HG02852 (cell line): ENCODE results near the gene RPS15.

ENCODE experiments used
- ATAC-seq: cut with Tn5 transposase; IDR thresholded peaks from one replicate; pipeline ENCODE4 v1.9.1; 2021; ENCODE audit warnings: mild to moderate bottlenecking, moderate library complexity; ENCODE audit not compliant: unreplicated experiment

RPS15 gene

DNA sequence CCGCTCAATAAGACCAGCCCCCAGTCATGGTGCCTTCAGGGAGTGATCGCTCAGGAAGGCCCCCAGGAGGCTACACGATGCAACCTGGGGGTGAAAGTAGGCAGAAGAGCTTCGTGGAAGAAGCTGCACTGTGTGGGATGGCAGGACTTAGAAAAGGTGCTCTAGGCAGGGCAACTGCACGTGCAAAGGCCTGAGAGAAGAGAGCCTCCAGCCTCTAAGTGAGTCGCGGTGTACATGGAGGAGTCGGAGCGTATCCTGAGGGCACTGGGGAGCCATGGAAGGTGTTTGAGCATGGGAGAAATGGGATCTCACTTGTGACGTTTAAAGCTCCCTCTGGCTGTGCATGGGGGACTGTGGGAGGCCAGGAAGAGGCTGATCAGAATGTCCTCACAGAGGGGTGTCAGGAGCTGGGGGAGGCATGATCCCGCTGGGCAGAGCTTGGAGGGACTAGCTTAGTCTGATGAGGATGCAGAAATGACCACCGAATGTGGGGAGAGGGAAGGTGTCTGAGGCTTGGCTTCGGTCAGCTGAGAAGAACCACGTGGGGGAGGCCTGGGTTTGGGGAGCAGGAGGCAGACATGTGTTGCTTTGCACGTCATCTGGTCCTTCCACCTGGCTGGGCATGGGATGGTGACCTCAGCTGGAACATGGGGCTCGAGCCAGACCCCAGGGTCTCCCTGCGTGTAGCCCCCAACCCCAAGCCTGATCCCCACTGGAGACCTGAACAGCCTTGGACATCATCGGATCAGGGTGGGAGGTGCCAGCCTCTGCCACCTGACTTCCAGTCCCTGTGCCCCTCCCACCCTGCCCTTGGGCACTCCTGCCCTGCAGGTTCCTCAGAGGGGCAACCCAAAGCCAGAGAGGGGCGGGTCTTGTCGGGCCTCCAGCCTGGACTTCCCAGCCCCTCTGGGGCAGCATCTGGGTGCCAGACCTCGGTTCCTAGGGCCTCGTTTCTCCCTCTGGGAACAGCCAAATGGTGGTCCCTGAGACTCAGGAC lies 12.8 kb downstream of the RPS15 start:
- ATAC-seq = no peak

- ATAC-seq = no peak
These were observed 14.0 kb downstream of the RPS15 start for GRCh38 chr19:1451916-1452801.

DNA sequence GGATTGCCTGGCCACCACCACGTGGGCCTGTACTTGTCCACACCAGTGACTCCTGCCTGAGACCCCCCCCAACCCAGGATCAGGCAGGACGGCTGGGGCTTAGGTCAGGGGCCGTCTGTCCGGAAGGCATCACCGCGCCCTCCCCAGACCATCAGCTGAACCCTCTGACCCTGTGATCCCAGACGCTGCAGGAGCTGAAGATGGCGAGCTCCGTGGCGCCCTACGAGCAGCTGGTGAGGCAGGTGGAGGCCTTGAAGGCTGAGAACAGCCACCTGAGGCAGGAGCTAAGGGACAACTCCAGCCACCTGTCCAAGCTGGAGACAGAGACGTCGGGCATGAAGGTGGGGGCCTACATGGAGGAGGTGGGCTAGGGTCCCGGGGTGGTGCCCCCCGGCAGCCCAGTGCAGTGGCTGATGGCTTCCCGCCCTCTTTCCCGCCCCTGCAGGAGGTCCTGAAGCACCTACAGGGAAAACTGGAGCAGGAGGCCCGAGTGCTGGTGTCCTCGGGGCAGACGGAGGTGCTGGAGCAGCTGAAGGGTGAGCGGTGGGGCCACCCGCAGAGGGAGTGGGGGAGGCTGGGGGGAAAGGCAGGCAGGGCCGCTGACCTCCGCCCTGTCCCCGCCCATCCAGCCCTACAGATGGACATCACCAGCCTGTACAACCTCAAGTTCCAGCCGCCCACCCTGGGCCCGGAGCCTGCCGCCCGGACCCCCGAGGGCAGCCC lies 14.8 kb downstream of the RPS15 start:
- ATAC-seq = no peak

DNA sequence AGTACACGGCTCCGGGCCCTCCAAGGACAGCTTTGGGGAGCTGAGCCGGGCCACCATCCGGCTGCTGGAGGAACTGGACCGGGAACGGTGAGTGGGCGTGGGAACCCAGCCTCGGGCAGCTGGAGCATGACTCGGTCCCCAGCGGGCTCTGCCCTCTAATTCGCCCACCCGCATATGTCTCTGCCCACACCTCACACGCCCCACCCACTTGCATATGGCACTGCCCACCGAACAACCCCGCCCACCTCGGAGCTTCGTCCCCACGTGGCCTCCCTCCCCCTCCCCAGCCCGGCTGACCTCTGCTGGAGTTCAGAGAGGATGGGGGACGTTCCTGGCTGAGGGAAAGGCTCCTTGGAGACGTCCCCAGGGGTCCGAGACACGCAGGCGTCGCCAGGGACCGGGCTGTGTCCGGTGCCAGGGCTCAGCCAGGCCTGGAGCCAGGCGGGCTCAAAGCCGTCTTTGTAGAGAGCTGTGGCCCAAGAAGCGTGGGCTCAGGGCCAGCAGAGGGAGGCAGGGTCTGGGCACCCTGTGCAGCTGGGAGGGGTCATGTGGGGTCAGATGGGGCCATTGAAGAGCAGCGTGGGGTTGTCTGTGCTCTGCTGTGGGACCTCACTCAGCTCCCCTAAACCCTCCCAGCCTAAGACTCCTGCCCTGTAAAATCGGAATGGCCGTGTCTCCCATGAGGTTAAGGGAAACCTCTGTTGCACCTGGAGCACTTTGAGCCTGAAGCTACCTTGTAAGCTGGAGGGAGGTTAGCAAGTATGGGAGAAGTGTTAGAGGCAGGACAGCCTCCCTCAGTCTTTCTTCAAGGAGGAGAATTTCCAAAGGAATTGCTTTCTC lies 15.5 kb downstream of the RPS15 start:
- no peak for ATAC-seq

DNA sequence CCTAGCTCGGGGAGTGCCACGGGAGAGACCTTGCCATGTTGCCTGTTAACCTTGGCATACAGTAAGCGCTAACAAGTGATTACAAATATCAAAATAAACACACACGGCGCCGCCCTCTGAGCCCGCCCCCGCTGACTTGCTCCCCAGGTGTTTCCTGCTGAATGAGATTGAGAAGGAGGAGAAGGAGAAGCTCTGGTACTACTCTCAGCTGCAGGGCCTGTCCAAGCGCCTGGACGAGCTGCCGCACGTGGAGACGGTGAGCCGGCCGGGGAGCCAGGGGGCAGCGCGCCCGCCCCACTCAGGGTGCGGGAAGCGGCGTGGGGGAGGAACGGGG lies 16.8 kb downstream of the RPS15 start:
- no peak for ATAC-seq

DNA sequence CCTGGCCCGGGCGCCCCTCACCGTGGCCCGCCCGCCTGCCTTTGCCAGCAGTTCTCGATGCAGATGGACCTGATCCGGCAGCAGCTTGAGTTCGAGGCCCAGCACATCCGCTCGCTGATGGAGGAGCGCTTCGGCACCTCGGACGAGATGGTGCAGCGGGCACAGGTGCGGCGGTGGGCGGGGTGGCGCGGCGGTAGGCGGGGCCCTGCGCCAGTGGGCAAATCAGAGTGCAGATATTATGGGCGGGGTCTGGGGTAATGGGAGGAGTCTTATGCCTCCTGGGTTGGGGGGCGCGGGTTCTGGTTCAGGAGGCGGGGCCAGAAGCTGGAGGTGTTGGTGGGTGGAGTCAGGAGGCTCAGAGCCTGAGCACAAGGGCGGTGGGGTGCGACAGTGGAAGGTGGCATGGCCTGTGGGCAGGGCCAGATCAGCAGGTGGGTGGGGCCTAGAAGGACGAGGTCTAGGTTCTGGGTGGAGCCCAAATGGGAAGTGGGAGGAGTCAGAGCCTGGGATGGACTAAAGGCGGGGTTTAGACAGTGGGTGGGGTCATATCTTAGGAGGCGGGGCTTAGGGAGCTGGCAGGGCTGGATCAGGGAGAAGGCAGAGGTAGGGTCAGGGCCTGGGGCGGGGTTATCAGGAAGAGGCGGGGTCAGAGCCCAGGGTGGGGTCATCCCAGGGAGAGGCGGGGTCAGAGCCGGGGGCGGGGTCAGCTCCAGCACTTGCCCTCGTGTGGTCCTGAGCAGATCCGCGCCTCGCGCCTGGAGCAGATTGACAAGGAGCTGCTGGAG lies 17.3 kb downstream of the RPS15 start:
- ATAC-seq = no peak

GRCh38 chr19:1456121-1456900 lies 18.1 kb downstream of the RPS15 start:
- no peak for ATAC-seq

GRCh38 chr19:1457031-1457739 lies 19.0 kb downstream of the RPS15 start:
- ATAC-seq = no peak

DNA sequence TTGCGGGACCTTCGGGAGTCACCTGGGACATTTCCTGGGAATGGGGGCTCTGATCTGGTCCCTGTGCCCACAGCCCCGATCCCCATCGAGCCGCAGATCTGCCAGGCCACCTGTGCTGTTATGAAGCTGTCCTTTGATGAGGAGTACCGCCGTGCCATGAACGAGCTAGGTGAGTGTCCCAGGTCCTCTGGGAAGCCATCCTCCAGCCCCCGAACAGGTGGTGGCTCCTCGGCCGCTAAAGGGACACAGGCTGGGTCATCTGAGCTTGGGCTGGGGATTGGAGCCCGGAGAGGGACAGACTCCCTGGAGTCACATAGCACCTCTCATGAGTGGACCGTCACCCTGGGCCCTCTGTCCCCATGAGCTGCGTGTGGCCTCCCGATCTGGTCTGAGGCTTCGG lies 19.7 kb downstream of the RPS15 start:
- ATAC-seq = no peak

GRCh38 chr19:1459479-1459878 lies 21.3 kb downstream of the RPS15 start:
- ATAC-seq = no peak

GRCh38 chr19:1460033-1460995 lies 22.1 kb downstream of the RPS15 start:
- no peak for ATAC-seq

GRCh38 chr19:1461862-1462261 lies 23.7 kb downstream of the RPS15 start:
- no peak for ATAC-seq

GRCh38 chr19:1465191-1466016 lies 27.2 kb downstream of the RPS15 start:
- no peak for ATAC-seq

DNA sequence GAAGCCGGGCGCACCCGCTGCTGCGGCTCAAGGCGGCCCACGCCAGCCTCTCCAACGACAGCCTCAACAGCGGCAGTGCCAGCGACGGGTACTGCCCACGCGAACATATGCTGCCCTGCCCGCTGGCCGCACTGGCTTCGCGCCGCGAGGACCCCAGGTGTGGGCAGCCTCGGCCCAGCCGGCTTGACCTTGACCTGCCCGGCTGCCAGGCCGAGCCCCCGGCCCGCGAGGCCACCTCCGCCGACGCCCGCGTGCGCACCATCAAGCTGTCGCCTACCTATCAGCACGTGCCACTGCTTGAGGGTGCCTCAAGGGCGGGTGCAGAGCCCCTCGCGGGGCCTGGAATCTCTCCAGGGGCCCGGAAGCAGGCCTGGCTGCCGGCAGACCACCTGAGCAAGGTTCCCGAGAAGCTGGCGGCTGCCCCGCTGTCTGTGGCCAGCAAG lies 27.8 kb downstream of the RPS15 start:
- no peak for ATAC-seq

- ATAC-seq = no peak
These were observed 28.4 kb downstream of the RPS15 start for GRCh38 chr19:1466461-1467214.

DNA sequence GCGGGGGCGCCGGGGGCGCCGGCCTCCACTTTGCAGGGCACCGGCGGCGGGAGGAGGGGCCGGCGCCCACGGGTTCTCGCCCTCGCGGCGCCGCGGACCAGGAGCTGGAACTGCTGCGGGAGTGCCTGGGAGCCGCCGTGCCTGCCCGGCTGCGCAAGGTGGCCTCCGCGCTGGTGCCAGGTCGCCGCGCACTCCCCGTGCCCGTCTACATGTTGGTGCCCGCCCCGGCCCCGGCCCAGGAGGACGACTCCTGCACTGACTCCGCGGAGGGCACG lies 29.0 kb downstream of the RPS15 start:
- ATAC-seq = no peak
